Measurements from ENCODE around the gene NBR1.

DNA sequence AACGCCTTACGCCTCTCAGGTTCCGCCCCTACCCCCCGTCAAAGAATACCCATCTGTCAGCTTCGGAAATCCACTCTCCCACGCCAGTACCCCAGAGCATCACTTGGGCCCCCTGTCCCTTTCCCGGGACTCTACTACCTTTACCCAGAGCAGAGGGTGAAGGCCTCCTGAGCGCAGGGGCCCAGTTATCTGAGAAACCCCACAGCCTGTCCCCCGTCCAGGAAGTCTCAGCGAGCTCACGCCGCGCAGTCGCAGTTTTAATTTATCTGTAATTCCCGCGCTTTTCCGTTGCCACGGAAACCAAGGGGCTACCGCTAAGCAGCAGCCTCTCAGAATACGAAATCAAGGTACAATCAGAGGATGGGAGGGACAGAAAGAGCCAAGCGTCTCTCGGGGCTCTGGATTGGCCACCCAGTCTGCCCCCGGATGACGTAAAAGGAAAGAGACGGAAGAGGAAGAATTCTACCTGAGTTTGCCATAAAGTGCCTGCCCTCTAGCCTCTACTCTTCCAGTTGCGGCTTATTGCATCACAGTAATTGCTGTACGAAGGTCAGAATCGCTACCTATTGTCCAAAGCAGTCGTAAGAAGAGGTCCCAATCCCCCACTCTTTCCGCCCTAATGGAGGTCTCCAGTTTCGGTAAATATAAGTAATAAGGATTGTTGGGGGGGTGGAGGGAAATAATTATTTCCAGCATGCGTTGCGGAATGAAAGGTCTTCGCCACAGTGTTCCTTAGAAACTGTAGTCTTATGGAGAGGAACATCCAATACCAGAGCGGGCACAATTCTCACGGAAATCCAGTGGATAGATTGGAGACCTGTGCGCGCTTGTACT, 45.7 kb upstream of the NBR1 start, which contains the start of gene BRCA1:
- TF ChIP-seq, protein P1, sequence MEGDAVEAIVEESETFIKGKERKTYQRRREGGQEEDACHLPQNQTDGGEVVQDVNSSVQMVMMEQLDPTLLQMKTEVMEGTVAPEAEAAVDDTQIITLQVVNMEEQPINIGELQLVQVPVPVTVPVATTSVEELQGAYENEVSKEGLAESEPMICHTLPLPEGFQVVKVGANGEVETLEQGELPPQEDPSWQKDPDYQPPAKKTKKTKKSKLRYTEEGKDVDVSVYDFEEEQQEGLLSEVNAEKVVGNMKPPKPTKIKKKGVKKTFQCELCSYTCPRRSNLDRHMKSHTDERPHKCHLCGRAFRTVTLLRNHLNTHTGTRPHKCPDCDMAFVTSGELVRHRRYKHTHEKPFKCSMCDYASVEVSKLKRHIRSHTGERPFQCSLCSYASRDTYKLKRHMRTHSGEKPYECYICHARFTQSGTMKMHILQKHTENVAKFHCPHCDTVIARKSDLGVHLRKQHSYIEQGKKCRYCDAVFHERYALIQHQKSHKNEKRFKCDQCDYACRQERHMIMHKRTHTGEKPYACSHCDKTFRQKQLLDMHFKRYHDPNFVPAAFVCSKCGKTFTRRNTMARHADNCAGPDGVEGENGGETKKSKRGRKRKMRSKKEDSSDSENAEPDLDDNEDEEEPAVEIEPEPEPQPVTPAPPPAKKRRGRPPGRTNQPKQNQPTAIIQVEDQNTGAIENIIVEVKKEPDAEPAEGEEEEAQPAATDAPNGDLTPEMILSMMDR (IDR thresholded peaks at IDR 0.05) = peak in 1 of 3 experiments; percentile 35
- TF ChIP-seq EP300 (IDR thresholded peaks at IDR 0.05) (no peak), POLR2A (IDR thresholded peaks at IDR 0.05; ENCODE audit: low read depth) (no peak), POLR2AphosphoS5 (IDR thresholded peaks at IDR 0.05) (peak; percentile 85 to 87)

All from esophagus muscularis mucosa (tissue), 4 donors.